ENCODE data around the gene C1orf50.

DNA sequence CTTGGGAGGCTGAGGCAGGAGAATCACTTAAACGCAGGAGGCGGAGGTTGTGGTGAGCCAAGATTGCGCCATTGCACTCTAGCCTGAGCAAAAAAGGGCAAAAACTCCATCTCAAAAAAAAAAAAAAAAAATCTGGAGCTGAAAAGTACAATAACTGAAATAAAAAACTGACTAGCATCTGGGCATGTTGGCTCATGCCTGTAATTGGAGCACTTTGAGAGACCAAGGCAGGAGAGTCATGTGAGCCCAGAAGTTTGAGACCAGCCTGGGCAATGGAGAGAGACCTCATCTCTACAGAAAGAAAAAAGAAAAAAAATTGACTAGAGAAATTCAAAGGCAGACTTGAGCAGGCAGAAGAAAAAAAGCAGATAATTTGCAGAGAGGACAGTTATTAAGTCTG is 45.1 kb upstream of the C1orf50 start:
- TF ChIP-seq, protein P1, sequence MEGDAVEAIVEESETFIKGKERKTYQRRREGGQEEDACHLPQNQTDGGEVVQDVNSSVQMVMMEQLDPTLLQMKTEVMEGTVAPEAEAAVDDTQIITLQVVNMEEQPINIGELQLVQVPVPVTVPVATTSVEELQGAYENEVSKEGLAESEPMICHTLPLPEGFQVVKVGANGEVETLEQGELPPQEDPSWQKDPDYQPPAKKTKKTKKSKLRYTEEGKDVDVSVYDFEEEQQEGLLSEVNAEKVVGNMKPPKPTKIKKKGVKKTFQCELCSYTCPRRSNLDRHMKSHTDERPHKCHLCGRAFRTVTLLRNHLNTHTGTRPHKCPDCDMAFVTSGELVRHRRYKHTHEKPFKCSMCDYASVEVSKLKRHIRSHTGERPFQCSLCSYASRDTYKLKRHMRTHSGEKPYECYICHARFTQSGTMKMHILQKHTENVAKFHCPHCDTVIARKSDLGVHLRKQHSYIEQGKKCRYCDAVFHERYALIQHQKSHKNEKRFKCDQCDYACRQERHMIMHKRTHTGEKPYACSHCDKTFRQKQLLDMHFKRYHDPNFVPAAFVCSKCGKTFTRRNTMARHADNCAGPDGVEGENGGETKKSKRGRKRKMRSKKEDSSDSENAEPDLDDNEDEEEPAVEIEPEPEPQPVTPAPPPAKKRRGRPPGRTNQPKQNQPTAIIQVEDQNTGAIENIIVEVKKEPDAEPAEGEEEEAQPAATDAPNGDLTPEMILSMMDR (IDR thresholded peaks at IDR 0.05) = no peak
- no peak for TF ChIP-seq POLR2A (IDR thresholded peaks at IDR 0.05)

Data from body of pancreas (tissue), 4 donors.